Muscle of arm (tissue), 12 donors: ENCODE results near the gene HOPX. TPM values are rescaled to one million over a fixed set of nuclear protein-coding genes. Genes with fewer than 3 reads are reported as not detected.
"Not testable (repeated sequence)": the region's sequence is repeated elsewhere in the genome, so short reads cannot be mapped to it uniquely, and the experiment has no call there.

Experiments
- DNase-seq: peaks from one replicate; pipeline ENCODE4 v3.0.0-alpha.2; 2013
- polyA plus RNA-seq, 12 donors: library from polyadenylated mRNA; unstranded; fragments of 120-200 nt; gene quantifications; one replicate each; pipeline ENCODE4 v1.2.1, GENCODE V29; 2013; ENCODE audit not compliant: insufficient read length in 12 of 12

Gene HOPX
- polyA plus RNA-seq, 12 donors, result 16.9 to 39.2 (median 29.5) TPM; not detected in 1

GRCh38 chr4:56692576-56692975, 11.5 kb upstream of the HOPX start:
- no peak for DNase-seq

GRCh38 chr4:56691425-56691824, 10.3 kb upstream of the HOPX start:
- DNase-seq, result no peak

- no peak for DNase-seq
These were observed 9.3 kb upstream of the HOPX start for GRCh38 chr4:56690393-56690792.

GRCh38 chr4:56689201-56689969, 8.3 kb upstream of the HOPX start:
- DNase-seq, result no peak

GRCh38 chr4:56688094-56688647, 7.1 kb upstream of the HOPX start:
- no peak for DNase-seq

GRCh38 chr4:56686537-56687231, 5.6 kb upstream of the HOPX start:
- no peak for DNase-seq

GRCh38 chr4:56684320-56685050, 3.4 kb upstream of the HOPX start:
- DNase-seq, result no peak

- no peak for DNase-seq
These were observed 2.4 kb upstream of the HOPX start for GRCh38 chr4:56683455-56683854.

GRCh38 chr4:56681853-56682525, 893 bp upstream of the HOPX start:
- no peak for DNase-seq

- DNase-seq, result no peak
These were observed 830 bp downstream of the HOPX start for GRCh38 chr4:56680266-56680665.

- DNase-seq, result no peak
These were observed 3.4 kb downstream of the HOPX start for GRCh38 chr4:56677711-56678110.

GRCh38 chr4:56674984-56675383, 6.1 kb downstream of the HOPX start:
- no peak for DNase-seq

GRCh38 chr4:56671860-56672259, 9.2 kb downstream of the HOPX start:
- no peak for DNase-seq

GRCh38 chr4:56671373-56671772, 9.7 kb downstream of the HOPX start:
- DNase-seq, result no peak

- DNase-seq, result no peak
These were observed 12.8 kb downstream of the HOPX start for GRCh38 chr4:56668267-56668666.

- not testable (repeated sequence) for DNase-seq
These were observed 13.7 kb downstream of the HOPX start for GRCh38 chr4:56667396-56667795.

- no peak for DNase-seq
These were observed 14.8 kb downstream of the HOPX start for GRCh38 chr4:56666279-56666678.

- DNase-seq, result no peak
These were observed 15.3 kb downstream of the HOPX start for GRCh38 chr4:56665781-56666180.

GRCh38 chr4:56662782-56663468, 18.2 kb downstream of the HOPX start:
- DNase-seq, result no peak

GRCh38 chr4:56659946-56660345, 21.1 kb downstream of the HOPX start:
- no peak for DNase-seq

GRCh38 chr4:56658528-56658927, 22.6 kb downstream of the HOPX start:
- no peak for DNase-seq
